GM19023 (cell line): ENCODE data around the gene KSR2.

Source experiments
- ATAC-seq: cut with Tn5 transposase; IDR thresholded peaks from one replicate; pipeline ENCODE4 v1.9.1; 2021; ENCODE audit warnings: mild to moderate bottlenecking, moderate library complexity; ENCODE audit not compliant: unreplicated experiment

Gene KSR2

DNA sequence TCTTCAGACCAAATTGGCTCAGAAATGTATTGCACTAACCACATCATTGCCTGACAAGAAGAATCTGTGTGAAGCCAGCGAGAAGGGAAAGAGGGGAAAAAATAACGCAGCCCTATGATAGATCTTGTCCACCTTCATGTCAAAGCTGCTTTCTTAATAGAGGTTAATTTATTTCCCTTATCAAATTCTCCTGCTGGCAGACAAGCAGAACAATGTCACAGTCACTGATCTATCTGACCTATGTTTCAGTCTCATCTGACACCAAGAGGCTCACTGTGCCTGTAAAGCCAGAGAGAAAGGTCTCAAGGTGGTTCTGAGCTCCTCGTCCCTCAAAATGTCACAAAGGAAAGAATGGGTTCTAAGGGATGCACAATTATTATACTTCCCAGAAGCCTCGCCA, 417.1 kb downstream of the KSR2 start:
- no peak for ATAC-seq

DNA sequence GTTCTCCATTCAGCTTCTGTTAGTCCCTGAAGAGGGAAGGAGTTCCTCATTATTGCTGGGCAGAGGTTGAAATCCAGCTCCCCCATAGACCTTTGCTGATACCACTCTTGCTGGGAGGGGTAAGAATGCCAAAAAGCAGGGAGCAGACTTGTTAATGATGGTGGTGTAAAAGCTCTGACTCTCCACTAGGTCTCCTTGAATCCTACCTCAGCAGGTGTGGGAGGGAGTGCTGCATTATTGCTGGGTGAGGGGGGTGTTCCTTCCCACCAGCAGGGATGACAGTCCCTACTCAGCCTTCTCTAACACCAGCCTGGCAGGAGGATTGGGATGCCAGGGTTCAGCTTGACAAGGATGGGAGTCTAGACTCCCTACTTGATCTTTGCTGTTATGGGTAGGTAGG, 421.6 kb downstream of the KSR2 start:
- no peak for ATAC-seq

GRCh38 chr12:117545216-117545615, 423.6 kb downstream of the KSR2 start:
- ATAC-seq = no peak

DNA sequence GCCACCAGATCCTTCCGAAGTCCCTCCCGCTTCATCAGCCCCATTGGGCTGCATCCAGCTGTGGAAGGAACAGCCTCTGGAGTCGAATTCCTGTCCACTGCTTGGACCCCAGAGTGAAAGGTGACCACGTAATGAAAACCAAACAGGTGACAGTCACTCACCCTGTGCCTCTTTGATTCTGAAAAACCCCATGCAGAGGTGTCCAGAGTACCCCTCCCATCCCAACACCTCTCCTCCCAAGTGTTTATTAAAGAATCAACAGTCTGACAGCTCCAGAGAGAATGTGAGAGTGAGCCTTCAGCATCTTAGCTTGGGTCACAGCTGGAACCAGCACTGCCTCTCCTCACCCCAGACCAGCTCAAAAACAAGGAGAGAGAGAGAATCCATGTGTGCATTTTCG, 428.8 kb downstream of the KSR2 start:
- no peak for ATAC-seq

- ATAC-seq = no peak
These were observed 429.9 kb downstream of the KSR2 start for GRCh38 chr12:117538926-117539325.

DNA sequence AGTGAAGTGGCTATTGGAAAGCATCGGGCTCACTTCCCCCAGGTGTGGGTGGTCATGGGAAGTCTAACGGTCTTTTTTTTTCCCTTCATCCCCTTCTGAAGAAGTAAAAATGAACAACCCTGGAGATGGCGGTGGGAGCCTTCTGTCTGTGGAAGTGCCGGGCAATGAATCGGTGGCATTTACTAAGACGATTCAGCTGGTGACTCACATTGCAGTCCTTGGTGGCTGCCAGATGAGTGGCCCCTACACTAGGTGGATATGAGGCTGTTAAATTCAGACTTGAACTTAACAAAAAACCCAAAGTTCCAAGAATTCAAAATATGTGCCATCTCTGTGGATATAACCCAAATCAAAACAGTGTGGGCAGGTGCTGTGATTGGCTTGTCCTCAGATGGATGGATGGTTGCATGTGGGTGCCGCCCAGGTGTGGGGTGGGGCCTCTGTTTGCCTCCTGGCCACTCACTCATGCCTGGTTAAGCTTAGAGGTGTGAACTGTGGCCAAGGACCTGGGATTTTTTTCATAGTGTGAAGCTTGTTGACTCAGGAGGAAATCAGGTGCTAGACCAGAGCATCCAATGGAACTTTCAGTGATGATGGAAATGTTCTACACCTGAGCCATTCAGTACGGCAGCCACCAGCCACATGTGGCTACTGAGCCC, 430.6 kb downstream of the KSR2 start:
- ATAC-seq = no peak

DNA sequence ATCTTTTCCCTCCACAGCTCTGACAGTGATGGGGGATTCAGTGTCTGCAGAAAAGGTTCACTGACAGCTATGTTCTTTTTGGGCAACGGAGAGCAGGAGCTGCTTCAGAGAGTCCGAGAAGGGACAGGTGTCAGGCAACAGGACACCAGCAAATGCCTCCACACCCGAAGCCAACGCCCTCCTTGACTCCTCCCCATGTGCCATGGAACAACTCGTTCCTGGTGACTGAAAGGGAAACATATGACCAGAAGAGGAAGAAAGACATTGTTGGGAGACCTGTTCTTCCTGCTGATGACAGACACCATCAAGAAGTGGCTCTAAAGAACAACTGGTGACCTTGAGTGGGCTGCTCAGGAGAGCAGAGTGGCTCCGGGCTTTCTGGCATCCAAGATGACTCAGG, 435.1 kb downstream of the KSR2 start:
- ATAC-seq = no peak

GRCh38 chr12:117530796-117531195, 438.0 kb downstream of the KSR2 start:
- no peak for ATAC-seq

GRCh38 chr12:117528538-117528937, 440.3 kb downstream of the KSR2 start:
- no peak for ATAC-seq

- no peak for ATAC-seq
These were observed 441.3 kb downstream of the KSR2 start for GRCh38 chr12:117527479-117527855.

GRCh38 chr12:117526757-117527478, 441.9 kb downstream of the KSR2 start:
- ATAC-seq = no peak

DNA sequence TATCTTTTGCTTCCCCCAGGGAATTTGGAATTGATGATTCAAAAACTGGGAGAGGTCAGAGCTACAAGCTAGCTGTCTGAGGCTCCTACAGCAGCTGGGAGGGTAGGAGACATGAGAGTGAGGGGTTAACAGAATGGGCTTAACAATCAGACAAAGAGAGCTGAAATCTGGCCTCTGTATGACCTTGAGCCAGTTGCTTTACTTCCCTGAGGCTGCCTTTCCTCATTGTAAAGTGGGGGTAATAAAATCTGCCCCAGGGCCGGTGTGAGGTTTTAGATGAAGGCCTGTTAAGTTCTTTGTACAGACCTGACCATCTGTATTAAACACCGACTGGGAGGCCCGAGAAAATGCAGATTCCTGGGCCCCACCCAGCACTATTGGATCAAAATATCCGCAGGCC, 443.0 kb downstream of the KSR2 start:
- no peak for ATAC-seq

DNA sequence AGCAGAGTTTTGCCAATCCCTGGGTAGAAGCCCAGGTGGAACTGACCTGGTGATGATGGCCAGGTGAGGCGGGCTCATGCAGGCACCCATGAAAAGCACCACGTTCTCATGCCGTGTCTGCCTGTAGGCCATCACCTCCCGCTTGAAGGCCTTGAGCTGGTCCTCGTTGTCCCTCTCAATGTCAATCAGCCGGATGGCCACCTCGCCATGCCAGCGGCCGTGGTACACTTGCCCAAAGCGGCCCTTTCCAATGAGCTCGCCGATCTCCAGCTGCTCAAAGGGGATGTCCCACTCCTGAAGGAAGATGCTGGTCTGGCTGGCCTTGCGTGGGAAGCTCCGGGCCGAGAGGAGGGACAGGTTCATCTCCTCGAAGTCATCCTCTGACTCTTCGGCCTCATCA, 444.0 kb downstream of the KSR2 start:
- no peak for ATAC-seq

DNA sequence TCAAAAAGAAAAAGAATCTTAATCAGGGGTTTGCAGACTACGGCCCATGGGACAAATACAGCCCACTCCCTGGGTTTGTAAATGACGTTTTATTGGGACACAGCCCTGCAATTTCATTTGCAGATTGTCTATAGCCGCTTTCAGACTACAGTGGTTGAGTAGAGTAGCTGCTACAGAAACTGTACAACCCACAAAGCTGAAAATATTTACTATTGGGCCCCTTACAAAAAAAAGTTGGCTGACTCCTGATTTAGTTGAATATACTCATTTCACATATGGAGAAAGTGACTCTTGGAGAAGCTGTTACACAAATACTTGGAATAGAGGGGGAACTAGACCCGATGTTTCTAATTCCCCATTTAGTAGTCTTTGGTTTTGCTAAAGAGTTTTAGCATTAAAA, 444.8 kb downstream of the KSR2 start:
- ATAC-seq = no peak

- ATAC-seq = no peak
These were observed 446.2 kb downstream of the KSR2 start for GRCh38 chr12:117522559-117522958.

DNA sequence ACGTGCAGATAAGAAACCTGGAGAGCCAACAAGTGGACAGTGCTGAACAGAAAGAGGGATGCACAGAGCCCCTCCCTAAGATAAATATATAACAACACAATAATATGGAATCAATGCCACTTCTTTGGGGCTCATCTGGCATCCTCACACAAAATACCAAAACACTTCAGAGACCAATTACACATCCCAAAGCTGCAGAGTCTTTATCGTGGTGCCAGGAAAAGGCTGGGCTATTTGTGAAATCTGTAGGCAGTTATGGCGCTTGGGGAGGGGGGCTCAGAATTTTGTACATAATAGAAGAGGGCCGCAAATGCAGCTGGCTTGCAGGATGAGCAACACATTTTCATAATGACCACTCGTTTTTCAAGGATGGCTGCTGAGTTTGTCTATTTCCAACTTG, 446.9 kb downstream of the KSR2 start:
- ATAC-seq = no peak

DNA sequence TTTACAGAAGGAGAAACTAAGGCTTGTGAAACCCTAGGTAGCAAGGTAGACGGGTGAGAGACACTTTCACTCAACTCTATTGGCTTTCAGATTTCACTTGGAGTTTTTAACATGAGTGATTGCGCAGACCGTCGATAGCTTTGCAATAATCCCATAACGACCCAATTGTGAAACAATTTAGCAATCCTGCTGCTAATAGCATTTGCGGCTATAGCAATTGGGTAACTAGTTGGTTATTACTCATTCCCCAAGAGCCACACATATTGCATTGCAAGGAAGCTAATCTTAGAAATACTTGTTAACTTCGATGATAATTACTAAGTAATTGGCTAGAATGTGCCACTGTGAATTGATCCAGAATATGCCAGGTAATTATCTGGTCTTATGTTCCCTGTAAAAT, 447.4 kb downstream of the KSR2 start:
- no peak for ATAC-seq

DNA sequence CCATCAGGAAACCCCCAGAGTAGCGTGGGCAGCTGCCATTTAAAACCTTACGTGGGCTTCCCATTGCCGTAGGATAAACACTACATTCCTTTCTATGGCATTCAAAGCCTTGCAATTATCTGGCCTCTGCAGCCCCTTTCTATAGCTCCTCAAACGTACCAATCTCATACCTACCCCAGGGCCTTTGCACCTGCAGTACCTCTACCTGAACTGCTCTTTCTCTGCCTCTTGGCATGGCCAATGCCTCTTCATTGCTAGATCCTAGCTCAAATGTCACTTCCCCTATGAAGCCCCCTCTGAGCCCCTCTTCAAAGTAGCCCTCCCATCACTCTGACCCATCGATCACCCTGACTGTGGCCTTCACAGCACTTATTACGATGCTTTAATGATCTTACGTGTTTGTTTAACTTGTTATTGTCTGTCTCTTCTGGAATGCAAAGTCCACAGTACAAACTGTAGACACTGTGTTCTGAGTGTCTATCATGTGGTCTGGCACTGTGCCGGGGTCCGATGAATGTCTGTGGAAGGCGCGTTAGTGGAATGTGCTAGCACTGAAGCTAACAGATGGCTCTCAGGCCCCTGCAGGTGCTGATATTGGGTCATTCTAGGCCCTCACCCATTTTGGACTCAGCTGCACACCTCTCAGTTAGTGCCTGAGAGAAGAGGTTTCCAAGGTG, 450.1 kb downstream of the KSR2 start:
- no peak for ATAC-seq

- no peak for ATAC-seq
These were observed 451.5 kb downstream of the KSR2 start for GRCh38 chr12:117517219-117517739.

- ATAC-seq = no peak
These were observed 452.8 kb downstream of the KSR2 start for GRCh38 chr12:117516034-117516433.

- no peak for ATAC-seq
These were observed 454.8 kb downstream of the KSR2 start for GRCh38 chr12:117514016-117514415.

GRCh38 chr12:117513353-117513752, 455.4 kb downstream of the KSR2 start:
- no peak for ATAC-seq
